ENCODE results near the gene NSG1.

NSG1 gene

GRCh38 chr4:4374388-4375098 is 12.4 kb upstream of the NSG1 start:
- no peak for DNase-seq

- DNase-seq = no peak
Observed at GRCh38 chr4:4376074-4376473, 10.8 kb upstream of the NSG1 start.

- no peak for DNase-seq
Observed at GRCh38 chr4:4377191-4377590, 9.7 kb upstream of the NSG1 start.

- DNase-seq = no peak
Observed at GRCh38 chr4:4377732-4378460, 9.0 kb upstream of the NSG1 start.

- no peak for DNase-seq
Observed at GRCh38 chr4:4379540-4380087, 7.3 kb upstream of the NSG1 start.

- no peak for DNase-seq
Observed at GRCh38 chr4:4383085-4383484, 3.8 kb upstream of the NSG1 start.

- DNase-seq = peak; percentile 12
Observed at GRCh38 chr4:4384837-4385236, 2.1 kb upstream of the NSG1 start.

GRCh38 chr4:4385729-4386295 is 1.1 kb upstream of the NSG1 start:
- no peak for DNase-seq

- DNase-seq = no peak
Observed at GRCh38 chr4:4386296-4386735, 586 bp upstream of the NSG1 start.

- no peak for DNase-seq
Observed at GRCh38 chr4:4387531-4388310, 819 bp downstream of the NSG1 start.

- no peak for DNase-seq
Observed at GRCh38 chr4:4388311-4388790, 1.4 kb downstream of the NSG1 start.

GRCh38 chr4:4388836-4389575 is 2.1 kb downstream of the NSG1 start:
- no peak for DNase-seq

- no peak for DNase-seq
Observed at GRCh38 chr4:4390046-4390445, 3.1 kb downstream of the NSG1 start.

- no peak for DNase-seq
Observed at GRCh38 chr4:4390515-4391240, 3.8 kb downstream of the NSG1 start.

GRCh38 chr4:4391866-4392265 is 5.0 kb downstream of the NSG1 start:
- no peak for DNase-seq

GRCh38 chr4:4392501-4393183 is 5.7 kb downstream of the NSG1 start:
- DNase-seq = no peak

GRCh38 chr4:4394644-4395043 is 7.7 kb downstream of the NSG1 start:
- DNase-seq = no peak

- no peak for DNase-seq
Observed at GRCh38 chr4:4395371-4395770, 8.5 kb downstream of the NSG1 start.

- no peak for DNase-seq
Observed at GRCh38 chr4:4395849-4396627, 9.1 kb downstream of the NSG1 start.
